ENCODE results near the gene MUC4.

DNA sequence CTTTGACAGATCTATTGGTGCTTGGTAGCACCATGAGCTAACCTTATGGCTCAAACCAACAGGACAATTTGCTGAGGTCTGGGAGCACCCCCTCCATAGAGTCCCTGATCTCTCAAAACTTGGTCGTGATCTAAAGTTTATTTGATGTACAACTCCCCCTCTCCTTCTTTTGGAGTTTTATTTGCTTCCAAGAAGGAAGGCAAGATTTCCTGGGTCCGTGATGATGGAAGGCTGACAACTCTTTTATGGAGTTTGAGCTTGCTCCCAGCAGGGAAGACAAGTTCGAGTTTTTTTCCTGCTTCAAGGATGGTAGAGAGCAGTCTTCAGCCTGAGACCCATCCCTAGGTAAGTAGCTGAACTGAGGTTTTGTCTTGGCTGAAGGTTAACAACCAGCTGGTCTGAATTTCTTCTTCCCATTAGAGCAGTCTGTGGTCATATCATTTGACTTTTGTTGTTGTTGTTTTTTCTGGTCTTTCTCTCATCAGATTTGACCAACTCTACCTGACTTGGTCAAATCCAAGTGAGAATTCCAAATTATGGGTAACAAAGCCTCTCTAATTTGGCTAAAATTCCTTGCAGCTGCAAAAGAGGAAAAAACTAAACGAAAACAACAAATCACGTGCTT is 93.8 kb downstream of the MUC4 start:
- TF ChIP-seq, protein P1, sequence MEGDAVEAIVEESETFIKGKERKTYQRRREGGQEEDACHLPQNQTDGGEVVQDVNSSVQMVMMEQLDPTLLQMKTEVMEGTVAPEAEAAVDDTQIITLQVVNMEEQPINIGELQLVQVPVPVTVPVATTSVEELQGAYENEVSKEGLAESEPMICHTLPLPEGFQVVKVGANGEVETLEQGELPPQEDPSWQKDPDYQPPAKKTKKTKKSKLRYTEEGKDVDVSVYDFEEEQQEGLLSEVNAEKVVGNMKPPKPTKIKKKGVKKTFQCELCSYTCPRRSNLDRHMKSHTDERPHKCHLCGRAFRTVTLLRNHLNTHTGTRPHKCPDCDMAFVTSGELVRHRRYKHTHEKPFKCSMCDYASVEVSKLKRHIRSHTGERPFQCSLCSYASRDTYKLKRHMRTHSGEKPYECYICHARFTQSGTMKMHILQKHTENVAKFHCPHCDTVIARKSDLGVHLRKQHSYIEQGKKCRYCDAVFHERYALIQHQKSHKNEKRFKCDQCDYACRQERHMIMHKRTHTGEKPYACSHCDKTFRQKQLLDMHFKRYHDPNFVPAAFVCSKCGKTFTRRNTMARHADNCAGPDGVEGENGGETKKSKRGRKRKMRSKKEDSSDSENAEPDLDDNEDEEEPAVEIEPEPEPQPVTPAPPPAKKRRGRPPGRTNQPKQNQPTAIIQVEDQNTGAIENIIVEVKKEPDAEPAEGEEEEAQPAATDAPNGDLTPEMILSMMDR (conservative IDR thresholded peaks at IDR 0.05; ENCODE audit: low read length) = no peak
- no peak for TF ChIP-seq EZH2phosphoT487 (IDR thresholded peaks at IDR 0.05; ENCODE audit: borderline replicate concordance)
